GM18909 (cell line): ENCODE results near the gene PEX12.
"Not testable (repeated sequence)": the region's sequence is repeated elsewhere in the genome, so short reads cannot be mapped to it uniquely, and the experiment has no call there.

Experiments used
- ATAC-seq: cut with Tn5 transposase; IDR thresholded peaks from one replicate; pipeline ENCODE4 v1.9.1; 2021; ENCODE audit warnings: mild to moderate bottlenecking; ENCODE audit not compliant: unreplicated experiment, poor library complexity

Gene PEX12

DNA sequence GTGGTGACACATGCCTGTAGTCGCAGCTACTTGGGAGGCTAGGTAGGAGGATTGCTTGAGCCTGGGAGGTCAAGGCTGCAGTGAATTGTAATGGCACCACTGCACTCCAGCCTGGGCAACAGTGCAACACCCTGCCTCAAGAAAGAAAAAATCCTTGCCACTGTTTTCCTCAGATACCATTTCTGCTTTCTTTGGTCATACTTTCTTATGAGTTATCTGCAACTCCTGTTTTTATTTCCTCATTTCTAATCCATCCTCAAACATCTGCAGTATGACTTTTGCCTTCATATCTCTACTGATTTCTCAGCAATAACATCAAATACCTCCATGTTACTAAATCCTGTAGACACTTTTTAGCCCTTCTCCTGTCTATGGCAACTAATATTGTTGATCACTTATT lies 5.7 kb upstream of the PEX12 start:
- no peak for ATAC-seq

DNA sequence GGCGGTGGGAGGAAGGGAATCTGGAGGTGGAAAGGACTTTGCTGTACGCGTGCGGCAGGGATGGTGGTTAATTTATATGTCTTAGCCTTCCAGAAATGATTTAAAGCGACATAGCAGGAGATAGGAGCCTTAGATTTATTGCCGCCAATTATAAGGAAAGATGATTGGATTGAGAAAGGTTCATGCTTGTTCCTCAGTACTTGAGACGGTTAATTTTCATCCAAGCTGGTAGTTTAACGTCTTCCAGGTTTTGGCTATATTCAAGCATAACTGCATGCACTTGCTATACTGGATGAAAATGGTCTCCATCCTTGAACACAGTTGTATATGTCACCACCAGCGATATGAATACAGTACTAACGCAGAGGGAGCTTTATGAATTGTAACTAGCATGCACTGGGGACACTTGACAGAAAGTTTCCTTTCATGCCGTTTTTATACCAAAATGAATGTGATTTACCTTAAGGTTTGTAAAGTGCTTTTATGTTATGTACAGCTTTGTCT lies 610 bp upstream of the PEX12 start:
- ATAC-seq, result no peak

DNA sequence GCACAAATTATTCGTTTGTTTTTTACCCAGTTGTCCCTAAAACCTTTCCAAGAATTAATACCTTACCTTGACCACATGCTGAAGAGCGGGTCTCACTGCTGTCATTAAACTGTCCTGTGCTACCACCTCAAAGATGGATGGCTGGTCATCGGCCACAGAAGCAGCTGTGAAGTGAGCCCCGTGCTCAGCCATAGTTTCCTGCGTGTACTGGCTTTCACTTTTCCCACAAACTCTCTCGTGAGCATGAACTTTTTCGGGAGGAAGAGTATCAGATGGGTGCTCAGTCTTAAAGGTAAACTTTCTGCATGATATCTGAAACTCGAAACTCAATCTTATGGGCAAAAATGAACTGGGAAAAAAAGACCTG lies 558 bp downstream of the PEX12 start:
- no peak for ATAC-seq

DNA sequence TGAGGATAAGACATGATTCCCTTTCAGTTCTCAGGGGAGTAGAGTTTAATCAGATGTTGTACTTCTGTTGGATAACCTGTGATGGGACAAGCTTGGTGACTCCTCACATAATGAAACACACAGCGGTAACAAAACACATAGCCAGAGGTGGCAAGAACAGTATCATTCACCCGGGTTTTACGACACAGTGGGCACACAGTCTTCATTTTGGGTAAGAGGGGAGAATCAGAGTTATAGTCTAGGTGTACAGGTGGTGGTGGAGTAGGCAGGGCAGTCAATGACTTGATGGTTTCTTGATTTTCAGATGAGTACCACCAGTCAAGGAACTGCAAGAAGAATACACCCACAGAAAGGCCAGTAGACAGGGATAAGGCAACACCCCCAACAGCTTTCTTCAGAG lies 2.6 kb downstream of the PEX12 start:
- ATAC-seq, result no peak

DNA sequence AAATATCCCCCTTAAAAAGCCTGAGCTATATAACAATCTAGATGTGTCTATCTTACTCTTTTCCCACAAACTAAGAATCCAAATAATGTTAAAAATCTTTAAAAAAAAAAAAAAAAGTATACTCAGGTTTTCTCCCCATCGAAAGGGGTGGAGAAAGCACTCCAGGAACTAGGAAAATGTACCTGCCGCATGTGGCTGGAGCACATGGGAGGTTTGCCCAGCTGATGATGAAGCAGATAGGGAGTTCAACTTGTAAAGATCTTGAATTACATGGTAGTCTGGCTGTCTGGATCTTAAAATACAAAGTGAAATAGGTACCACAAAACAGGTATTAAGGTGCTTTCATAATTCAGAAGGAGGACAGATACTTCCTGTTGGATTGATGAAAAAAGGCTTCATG lies 9.0 kb downstream of the PEX12 start:
- ATAC-seq, result no peak

DNA sequence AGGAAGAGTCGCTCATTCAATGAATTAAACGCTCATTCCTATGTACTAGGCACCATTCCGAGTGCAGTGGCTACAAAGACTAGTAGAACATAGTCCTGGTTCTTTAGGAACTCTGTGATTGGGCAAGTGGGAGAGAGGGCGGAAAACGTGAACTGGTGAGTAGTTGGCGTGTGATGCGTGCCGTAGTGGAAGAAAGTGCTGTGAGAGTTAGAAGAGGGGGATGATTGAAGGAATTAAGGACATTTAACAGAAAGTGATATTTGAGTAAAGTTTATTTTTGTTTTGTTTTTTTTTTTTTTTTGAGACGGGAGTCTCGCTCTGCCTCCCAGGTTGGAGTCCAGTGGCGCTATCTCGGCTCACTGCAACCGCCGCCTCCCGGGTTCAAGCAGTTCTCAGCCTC lies 9.8 kb downstream of the PEX12 start:
- no peak for ATAC-seq

DNA sequence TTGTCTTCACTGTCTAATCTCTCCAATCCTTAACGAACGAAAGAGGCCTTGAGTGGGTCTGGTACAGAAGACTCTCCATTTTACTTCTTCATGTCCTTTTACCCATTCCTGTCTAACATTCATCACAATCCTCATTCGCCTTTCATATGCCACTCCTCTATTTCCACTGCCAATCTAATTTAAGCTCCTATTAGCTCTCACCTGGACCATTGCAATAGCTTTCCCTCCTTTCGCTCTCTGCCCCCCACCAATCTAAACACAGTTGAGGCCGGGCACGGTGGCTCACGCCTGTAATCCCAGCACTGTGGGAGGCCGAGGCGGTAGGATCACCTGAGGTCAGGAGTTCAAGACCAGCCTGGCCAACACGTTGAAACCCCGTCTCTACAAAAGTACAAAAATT lies 11.4 kb downstream of the PEX12 start:
- no peak for ATAC-seq

DNA sequence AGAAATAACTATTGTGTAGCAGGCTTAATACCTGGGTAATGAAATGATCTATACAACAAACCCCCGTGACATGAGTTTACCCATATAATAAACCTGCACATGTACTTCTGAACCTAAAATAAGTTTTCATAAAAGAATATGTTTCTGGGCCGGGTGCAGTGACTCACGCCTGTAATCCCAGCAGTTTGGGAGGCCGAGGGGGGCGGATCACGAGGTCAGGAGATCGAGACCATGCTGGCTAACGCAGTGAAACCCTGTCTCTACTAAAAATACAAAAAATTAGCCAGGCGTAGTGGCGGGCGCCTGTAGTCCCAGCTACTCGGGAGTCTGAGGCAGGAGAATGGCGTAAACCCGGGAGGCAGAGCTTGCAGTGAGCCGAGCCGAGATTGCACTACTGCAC lies 15.2 kb downstream of the PEX12 start:
- ATAC-seq, result not testable (repeated sequence)

DNA sequence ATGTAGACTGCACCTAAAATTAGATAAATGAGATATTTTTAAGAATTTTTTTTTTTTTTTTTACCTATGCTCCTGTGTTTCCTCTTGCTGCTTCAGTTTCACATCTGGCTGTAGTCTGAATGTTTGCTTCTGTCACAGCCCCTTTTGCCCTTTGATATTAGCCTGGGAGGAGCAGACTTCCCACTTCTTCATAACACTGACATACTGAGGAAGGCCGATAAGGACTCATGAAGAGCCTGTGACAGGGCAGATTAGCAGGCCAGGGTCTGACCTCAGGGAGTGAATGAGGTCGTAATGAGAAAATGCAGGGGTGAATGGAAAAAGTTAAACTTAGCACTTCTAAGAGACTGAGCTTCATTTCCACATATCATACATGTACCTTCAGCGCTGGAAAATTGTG lies 17.7 kb downstream of the PEX12 start, which contains the start of gene SLFN14:
SLFN14 (minus strand) TSS at position 117 of the 400 bp plus-strand sequence. CDS start 2,757 bp downstream, outside the sequence.
- no peak for ATAC-seq

DNA sequence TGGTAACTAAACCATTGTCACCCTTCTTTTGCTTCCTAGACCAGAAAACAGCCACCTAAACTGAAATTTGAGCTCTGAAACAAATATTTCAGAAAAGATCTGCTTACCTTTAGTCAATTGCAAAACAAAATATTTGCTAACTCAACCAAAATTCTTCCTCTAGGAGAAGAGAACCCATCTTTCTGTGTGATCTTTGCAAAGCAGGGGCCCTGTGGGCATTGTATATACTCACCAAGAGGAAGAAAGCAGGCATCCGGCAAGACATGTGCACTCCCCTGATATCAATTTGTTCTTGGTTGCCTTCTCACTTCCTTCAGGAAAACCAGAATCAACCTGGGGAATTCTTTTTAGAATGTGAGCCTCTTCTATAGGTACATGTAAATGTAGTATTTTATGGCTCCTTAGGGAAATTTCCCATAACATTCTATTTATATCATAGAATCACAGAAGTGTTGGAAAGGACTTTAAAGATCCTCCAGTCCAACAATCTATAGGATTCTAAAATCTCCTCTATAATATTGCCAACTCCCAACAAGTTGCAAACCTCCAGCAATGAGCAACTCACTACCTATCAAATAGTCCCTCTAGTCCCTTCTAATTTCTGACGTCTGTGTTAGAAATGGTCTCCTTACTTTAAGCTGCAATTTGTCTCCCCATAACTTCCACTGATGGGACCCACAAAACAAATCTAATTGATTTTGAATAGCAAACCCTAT lies 18.7 kb downstream of the PEX12 start:
- no peak for ATAC-seq

DNA sequence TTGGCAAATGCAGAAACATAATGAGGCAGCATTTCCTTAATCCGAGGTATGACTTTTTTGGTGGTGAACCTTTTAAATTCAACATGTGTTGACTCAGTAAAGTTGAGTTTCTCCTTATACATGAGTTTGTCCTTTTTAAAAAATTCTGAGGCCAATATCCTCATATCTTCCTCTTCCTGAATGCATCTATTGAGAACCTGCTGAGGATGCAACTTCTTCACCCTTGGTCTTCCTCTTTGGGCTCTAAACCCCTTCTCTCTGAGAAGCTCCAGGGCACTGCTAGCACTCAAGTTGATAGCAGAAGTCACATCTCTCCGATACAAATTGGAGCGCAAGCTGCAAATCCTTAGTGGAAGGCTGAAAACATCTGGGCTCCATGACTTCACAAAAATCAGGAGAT lies 21.0 kb downstream of the PEX12 start:
- ATAC-seq, result no peak

DNA sequence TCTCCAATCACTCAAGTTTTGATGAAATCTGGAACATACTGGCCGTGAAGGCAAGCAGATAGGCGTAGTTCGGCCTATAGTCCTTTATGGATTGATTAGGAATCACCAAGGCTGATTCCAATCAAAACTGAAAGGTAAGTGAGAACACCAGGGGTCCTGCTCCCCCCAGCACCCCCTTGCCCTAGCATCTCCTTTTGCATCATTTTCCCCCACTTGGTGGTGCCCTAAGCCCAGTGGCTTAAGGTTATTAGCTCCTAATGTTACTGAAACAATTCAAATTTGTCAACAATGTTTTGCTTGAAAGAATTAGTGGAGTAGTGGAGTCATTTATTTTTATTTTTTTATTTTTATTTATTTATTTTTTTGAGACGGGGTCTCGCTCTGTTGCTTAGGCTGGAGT lies 22.7 kb downstream of the PEX12 start:
- ATAC-seq, result no peak

DNA sequence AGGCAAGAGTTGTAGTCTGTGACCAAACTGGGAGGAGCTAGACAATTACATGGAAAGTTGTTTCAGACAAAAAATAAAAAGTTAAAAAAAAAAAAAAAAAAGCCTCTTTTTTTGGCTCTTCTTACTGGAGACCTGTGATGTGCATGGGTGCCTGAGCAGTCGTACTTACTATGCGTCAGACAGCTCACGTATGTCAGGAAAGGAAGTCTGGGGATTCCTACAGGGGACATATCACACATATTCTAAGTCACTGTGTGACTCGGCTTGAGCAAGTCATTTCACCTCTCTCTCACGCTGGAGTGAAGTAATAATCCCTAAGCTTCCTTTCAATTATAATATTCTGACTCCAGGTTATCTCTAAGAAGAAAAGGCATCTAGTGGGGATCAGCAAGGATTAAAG lies 23.7 kb downstream of the PEX12 start:
- ATAC-seq, result no peak

DNA sequence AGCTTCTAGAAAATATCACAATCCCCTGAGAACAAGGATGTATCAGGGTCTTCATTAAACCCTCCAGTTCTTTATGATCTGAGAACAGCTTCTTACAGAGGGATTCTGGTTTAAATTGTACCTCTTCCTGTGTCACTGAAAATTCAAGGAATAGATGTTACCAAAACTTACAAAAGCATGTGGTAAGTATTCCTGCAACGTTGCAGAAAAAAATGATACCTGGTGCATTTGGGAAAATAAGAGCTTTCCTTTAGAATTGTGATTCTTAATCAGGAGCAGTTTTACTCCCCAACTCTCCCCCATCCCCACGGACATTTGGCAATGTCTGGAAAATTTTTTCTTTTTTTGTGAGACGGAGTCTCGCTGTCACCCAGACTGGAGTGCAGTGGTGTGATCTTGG lies 25.1 kb downstream of the PEX12 start:
- no peak for ATAC-seq

DNA sequence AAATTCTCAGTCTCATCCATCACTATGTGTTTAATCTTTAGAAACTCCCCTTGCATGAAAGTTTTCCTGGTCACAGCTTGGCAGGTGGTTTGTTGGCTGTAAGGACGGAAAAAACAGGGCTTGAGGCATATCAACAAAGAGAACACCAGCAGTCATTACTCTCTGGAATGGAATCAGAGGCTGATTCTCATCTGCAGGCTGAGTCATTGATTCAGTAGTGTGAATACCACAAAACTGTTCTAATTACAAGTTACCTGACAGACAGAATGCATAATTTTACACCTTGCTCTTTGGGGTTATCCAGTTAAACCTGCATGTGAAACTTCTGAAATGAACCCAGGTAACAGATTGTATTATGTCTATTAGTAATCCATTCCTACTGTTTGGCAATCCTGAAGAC lies 29.4 kb downstream of the PEX12 start:
- no peak for ATAC-seq

DNA sequence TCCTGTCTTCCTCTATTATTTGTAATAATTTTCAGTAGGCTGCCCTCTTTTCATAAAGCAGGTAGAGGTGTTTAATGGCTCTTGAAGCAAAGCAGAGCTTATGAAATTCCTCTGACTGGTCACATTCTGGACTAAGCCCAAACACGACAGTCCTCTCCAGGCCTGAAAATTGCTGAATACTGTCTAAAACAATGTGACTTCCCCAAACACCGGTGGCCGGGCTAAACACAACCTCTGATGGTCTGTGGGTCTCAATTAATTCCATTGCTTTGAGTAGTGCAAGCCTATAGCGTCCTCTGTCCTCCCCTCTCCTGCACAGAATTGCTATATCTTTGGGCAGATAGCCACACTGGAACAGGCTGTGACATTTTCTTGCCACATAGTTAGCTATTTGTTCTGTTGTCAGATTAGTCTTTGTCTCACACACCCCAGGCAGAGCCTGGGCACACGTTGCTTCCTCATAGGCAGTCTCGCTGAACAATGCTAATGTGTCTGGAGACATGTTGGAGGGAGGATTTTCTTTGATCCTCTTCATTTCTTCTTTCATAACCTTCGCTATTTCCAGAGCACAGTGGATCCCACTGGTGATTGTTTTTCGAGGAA lies 30.1 kb downstream of the PEX12 start:
- no peak for ATAC-seq

DNA sequence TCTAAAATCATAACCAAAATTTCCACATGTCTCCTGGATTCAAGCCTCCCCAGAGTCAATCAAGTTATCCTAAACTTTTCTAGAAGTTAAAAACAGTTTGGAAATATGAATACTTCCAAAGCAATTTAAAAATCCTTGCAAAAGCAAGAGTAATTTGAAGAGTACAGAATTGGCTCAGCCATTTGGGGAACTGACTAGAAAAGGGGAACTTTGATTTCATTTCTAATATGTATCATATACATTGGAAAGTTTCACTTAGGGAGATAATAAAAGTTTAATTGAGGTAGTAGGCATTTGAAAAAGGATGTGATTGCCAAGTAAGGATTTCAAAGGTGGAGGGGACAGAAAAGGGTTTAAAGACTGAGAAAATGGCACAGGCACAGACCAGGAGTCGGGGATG lies 31.9 kb downstream of the PEX12 start:
- no peak for ATAC-seq

DNA sequence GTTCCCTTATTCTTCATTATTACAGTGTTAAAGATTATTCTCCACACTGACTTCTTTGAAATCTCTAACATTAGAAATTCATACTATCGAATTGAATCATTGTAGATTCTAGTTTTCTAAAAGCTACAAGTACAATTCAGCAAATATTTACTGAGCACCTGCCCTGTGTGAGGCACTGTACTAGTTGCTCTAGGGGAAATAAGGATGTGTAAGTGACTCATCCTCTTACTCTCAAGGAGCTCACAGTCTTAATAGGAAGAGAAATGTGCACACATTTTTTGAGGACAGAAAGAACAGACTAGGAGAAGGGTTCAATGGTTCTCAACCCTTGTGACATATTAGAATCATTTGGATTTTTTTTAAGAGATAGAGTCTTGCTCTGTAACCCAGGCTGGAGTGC lies 33.2 kb downstream of the PEX12 start:
- no peak for ATAC-seq

DNA sequence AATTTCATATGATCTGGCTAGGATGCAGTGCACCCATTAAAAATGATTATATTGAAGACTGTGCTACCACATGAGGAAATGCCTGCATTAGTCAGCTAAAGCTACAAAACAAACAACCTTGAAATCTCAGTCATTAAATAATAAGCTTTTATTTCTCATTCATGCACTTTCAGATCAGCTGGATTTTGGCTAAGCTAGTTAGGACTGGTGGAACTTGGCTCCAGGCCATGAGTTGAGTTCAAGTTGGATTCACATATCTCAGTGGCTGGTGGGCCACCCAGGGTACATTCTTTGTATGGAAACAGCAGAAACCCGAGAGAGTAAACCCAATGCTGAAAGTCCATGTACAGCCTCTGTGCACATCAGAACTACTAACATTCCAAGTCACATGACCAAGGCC lies 34.5 kb downstream of the PEX12 start:
- ATAC-seq, result no peak

DNA sequence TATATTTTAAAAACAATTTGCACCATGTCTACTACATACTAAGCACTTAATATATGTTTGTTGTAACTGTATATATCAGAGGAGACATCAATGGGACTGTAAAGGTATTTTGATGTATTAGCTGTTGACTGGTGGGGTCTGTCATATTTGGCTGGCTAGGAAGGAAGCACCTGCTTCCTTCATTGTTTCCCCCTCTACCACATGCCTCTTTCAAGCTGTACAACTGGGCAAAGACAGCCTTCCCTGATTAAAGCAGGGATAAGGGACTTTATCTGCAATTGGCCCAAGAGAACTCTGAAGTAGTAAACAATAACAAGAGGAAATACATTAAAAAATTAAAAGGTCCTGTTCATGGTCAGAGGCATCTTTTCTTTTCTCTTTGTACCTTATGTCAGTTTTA lies 35.4 kb downstream of the PEX12 start:
- ATAC-seq, result no peak

DNA sequence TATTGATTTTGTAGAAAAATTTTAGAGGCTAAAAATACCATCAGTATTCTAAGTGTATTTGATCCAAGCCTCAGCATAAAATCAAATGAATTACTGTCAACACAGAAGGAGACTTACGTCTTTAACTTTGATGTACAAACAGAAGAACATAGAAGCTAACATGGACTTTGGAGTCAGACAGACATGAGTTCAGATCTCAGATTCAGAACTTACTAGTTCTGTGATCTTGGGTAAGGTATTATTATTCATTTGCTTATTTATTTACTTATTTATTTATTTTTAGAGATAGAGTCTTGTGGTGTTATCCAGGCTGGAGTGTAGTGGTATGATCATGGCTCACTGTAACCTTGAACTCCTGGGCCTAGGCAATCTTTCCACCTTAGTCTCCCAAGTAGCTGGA lies 36.9 kb downstream of the PEX12 start:
- ATAC-seq, result no peak
